Endothelial cell of umbilical vein (primary cell): Measurements from ENCODE around the gene CDC16. TPM values are rescaled to one million over a fixed set of nuclear protein-coding genes. Genes with fewer than 3 reads are reported as not detected.

Experiments
- BruUV-seq: library from RNA; stranded (reverse); fragments of 400-500 nt; replicated peaks from 2 replicates; lab custom pipeline; 2021; lab: Mats Ljungman, UMichigan
- CTCF ChIA-PET: fragments of 300-600, 350-600 bp; sonication (Branson Sonifier 250); formaldehyde crosslinking; loops from one replicate; lab custom pipeline; 2021; ENCODE audit warnings: antibody characterized with exemption, inconsistent platforms; lab: Charles Lee
- POLR2A ChIA-PET: fragments of 300-600, 350-600 bp; sonication (Branson Sonifier 250); formaldehyde crosslinking; loops from one replicate; lab custom pipeline; 2021; ENCODE audit warnings: antibody characterized with exemption, inconsistent platforms; lab: Charles Lee
- DNase-seq: peaks from one replicate; pipeline ENCODE4 v3.0.0-alpha.2; 2011; ENCODE audit warnings: low read depth, low spot score
- FAIRE-seq: peaks from 2 replicates; lab custom pipeline; 2011; peaks lifted over from hg19 to GRCh38; lab: Jason Lieb, UNC
- H2AFZ ChIP-seq: 2 replicates; pipeline ENCODE4 v1.6.0; 2012; ENCODE audit warnings: low read depth, low read length, control low read depth, inconsistent platforms
- H3K27ac ChIP-seq: 2 replicates; pipeline ENCODE4 v1.5.1; 2011; ENCODE audit warnings: low read depth, mild to moderate bottlenecking, control low read depth, low read length, moderate library complexity; ENCODE audit not compliant: insufficient read depth
- H3K27me3 ChIP-seq, 2 experiments: 2 replicates each; pipeline versions ENCODE4 v1.6.0 to v1.6.1; 2011; ENCODE audit warnings: low read length in 2 of 2, mixed read lengths in 1 of 2; ENCODE audit not compliant: control insufficient read depth in 2 of 2, insufficient read depth in 2 of 2
- H3K36me3 ChIP-seq, 2 experiments: 2 replicates in 1 of 2; 3 replicates in 1 of 2; pipeline ENCODE4 v1.5.1; 2011; ENCODE audit warnings: low read length in 2 of 2, mild to moderate bottlenecking in 1 of 2, moderate library complexity in 1 of 2; ENCODE audit not compliant: control insufficient read depth in 2 of 2, insufficient read depth in 2 of 2; ENCODE audit errors: extremely low read depth in 1 of 2
- H3K4me1 ChIP-seq: 3 replicates; pipeline ENCODE4 v1.5.1; 2011; ENCODE audit warnings: mild to moderate bottlenecking, low read length; ENCODE audit not compliant: control insufficient read depth, insufficient read depth; ENCODE audit errors: extremely low read depth
- H3K4me2 ChIP-seq: 2 replicates; pipeline ENCODE4 v1.6.1; 2011; ENCODE audit warnings: low read length, control low read depth, mixed read lengths; ENCODE audit not compliant: insufficient read depth
- H3K4me3 ChIP-seq, 3 experiments: fragments of 200-600 bp in 1 of 3; sonication (generic), shearing (Covaris generic) in 1 of 3; replicated peaks in 1 of 3; 2 replicates each; pipeline ENCODE4 v1.5.1; 2011 to 2016; ENCODE audit warnings: control low read depth in 3 of 3, low read length in 3 of 3, mild to moderate bottlenecking in 2 of 3, inconsistent platforms in 1 of 3, low read depth in 1 of 3, moderate library complexity in 1 of 3; ENCODE audit not compliant: insufficient read depth in 1 of 3
- H3K79me2 ChIP-seq: 2 replicates; pipeline ENCODE4 v1.6.0; 2012; ENCODE audit warnings: low read length, inconsistent platforms; ENCODE audit not compliant: control insufficient read depth, insufficient read depth
- H3K9ac ChIP-seq: replicated peaks from 2 replicates; pipeline ENCODE3; 2011; ENCODE audit warnings: low read length, control low read depth; ENCODE audit not compliant: insufficient read depth; ENCODE audit errors: extremely low read depth
- H3K9me1 ChIP-seq: replicated peaks from 3 replicates; pipeline ENCODE4 v1.6.0; 2011; ENCODE audit warnings: mild to moderate bottlenecking, low read length; ENCODE audit not compliant: control insufficient read depth, insufficient read depth; ENCODE audit errors: extremely low read depth
- H3K9me3 ChIP-seq: replicated peaks from 2 replicates; pipeline ENCODE4 v1.5.1; 2012; ENCODE audit warnings: low read length, inconsistent platforms; ENCODE audit not compliant: control insufficient read depth, insufficient read depth
- H4K20me1 ChIP-seq: replicated peaks from 2 replicates; pipeline ENCODE3; 2011; ENCODE audit warnings: mild to moderate bottlenecking, low read length; ENCODE audit not compliant: control insufficient read depth, insufficient read depth; ENCODE audit errors: extremely low read depth
- CTCF ChIP-seq, 2 donors: IDR thresholded peaks; 1 replicate in 1 of 2; 2 replicates in 1 of 2; pipeline ENCODE4 v1.5.1; 2011; ENCODE audit warnings: low read length in 2 of 2, mild to moderate bottlenecking in 2 of 2, moderate library complexity in 2 of 2, control low read depth in 1 of 2, inconsistent platforms in 1 of 2, low read depth in 1 of 2; ENCODE audit not compliant: insufficient read depth in 1 of 2; ENCODE audit errors: extremely low read depth in 1 of 2
- EZH2 ChIP-seq: IDR thresholded peaks from 2 replicates; pipeline ENCODE4 v1.6.1; 2012; ENCODE audit warnings: borderline replicate concordance, low read depth, mild to moderate bottlenecking, moderate library complexity, low read length, inconsistent platforms; ENCODE audit not compliant: severe bottlenecking
- FOS ChIP-seq: IDR thresholded peaks from 2 replicates; pipeline ENCODE4 v1.6.1; 2011; ENCODE audit warnings: mild to moderate bottlenecking, low read length, moderate library complexity, borderline replicate concordance; ENCODE audit not compliant: insufficient read depth
- GATA2 ChIP-seq: IDR thresholded peaks from 2 replicates; pipeline ENCODE4 v1.7.0; 2011; ENCODE audit warnings: low read depth, mild to moderate bottlenecking, moderate library complexity, mixed read lengths, low read length; ENCODE audit not compliant: insufficient read length, insufficient read depth
- JUN ChIP-seq: IDR thresholded peaks from 2 replicates; pipeline ENCODE4 v1.6.1; 2011; ENCODE audit warnings: borderline replicate concordance, low read depth; ENCODE audit not compliant: insufficient read length, insufficient read depth
- MYC ChIP-seq: IDR thresholded peaks from one replicate; pipeline ENCODE4 v1.6.1; 2011; ENCODE audit warnings: mild to moderate bottlenecking, low read depth, low read length
- POLR2AphosphoS5 ChIP-seq: IDR thresholded peaks from 2 replicates; pipeline ENCODE4 v1.6.1; 2012; ENCODE audit warnings: low read depth, mild to moderate bottlenecking, control low read depth, low read length, moderate library complexity; ENCODE audit not compliant: insufficient read depth
- dilution Hi-C: fragments of 300-500 bp; cut with MboI; formaldehyde crosslinking; loops from one replicate; pipeline ENCODE4 v1.15.0; 2019; ENCODE audit warnings: low sequenced_read_pairs; ENCODE audit not compliant: extremely low pct_ligation_motif_present
- intact Hi-C: fragments of 100-400 bp; cut with micrococcal nuclease; formaldehyde crosslinking; loops from one replicate; pipeline ENCODE4 v1.10.0; 2022
- polyA plus RNA-seq, 4 experiments: library from polyadenylated mRNA; depleted of rRNA in 3 of 4; stranded (reverse) in 3 of 4; unstranded in 1 of 4; fragments of >200 nt; gene quantifications; 2 replicates each; pipeline versions ENCODE4 v1.2.1 to v1.2.3, GENCODE V29; 2011 to 2012; ENCODE audit warnings: missing spikeins in 1 of 4
- total RNA-seq: library from RNA; stranded (reverse); gene quantifications from 2 replicates; pipeline ENCODE4 v1.2.3, GENCODE V29; 2021

The CDC16 gene
- total and polyA plus RNA-seq, 2 donors (not counting 3 experiments of a cell fraction or from before 2014, with no cell fraction given), result 41.6 to 83.3 TPM

GRCh38 chr13:114261328-114261965 is 26.8 kb downstream of the CDC16 start:
- ChIA-PET POLR2A (no interaction called here), CTCF (no interaction called here)
- Histone ChIP-seq H3K4me3 (no peak overlapping the region), H3K79me2 (no peaks in the 10 kb centered on the region), H3K4me2 (no peak overlapping the region), H3K36me3 (peaks cover 22 to 36% of the 10 kb centered on the region in 2 experiments), H3K4me1 (no peaks in the 10 kb centered on the region), H3K9me1 (no peaks in the 10 kb centered on the region), H3K27ac (no peak overlapping the region), H3K9ac (no peak overlapping the region), H3K27me3 (no peaks in the 10 kb centered on the region), H2AFZ (no peak overlapping the region), H3K9me3 (no peaks in the 10 kb centered on the region), H4K20me1 (no peaks in the 10 kb centered on the region)
- TF ChIP-seq POLR2AphosphoS5, result no peak
- no peak for TF ChIP-seq EZH2
- no peak for TF ChIP-seq CTCF (IDR thresholded peaks at IDR 0.05; ENCODE audit: extremely low read depth in 1 of 2, insufficient read depth in 1 of 2, low read depth in 1 of 2, low read length in 2 of 2)
- TF ChIP-seq JUN, result no peak
- TF ChIP-seq MYC, result no peak
- no peak for TF ChIP-seq FOS
- no peak for TF ChIP-seq GATA2
- intact Hi-C loops (no loop called here), dilution Hi-C loops (no loop called here)
- no peak for DNase-seq
- BruUV-seq, result no TSS peak
- no peak for FAIRE-seq
